IMR-90 (cell line): Measurements from ENCODE around the gene CRACDL. TPM values are rescaled to one million over a fixed set of nuclear protein-coding genes. Genes with fewer than 3 reads are reported as not detected.
A peak's percentile ranks its signal among the peaks of the same experiment; 100 is the strongest.

ENCODE experiments used
- ATAC-seq: fragments of 200-7000 bp; cut with Tn5 transposase; 2 replicates; pipeline ENCODE4 v1.9.1; 2020; ENCODE audit warnings: low read depth, mild to moderate bottlenecking, moderate library complexity
- BruUV-seq: library from RNA; stranded (reverse); fragments of 400-500 nt; replicated peaks from 2 replicates; lab custom pipeline; 2021; lab: Mats Ljungman, UMichigan
- CTCF ChIA-PET: fragments of 300-600 bp; formaldehyde crosslinking; extraction: SDS; loops from one replicate; lab custom pipeline; 2021; ENCODE audit warnings: antibody characterized with exemption; lab: Yijun Ruan, JAX
- POLR2A ChIA-PET: fragments of 300-600 bp; sonication (Branson Sonifier 250); formaldehyde crosslinking; loops from one replicate; lab custom pipeline; 2022; ENCODE audit warnings: antibody characterized with exemption; ENCODE audit not compliant: unreplicated experiment; lab: Charles Lee
- DNase-seq: peaks from one replicate; pipeline ENCODE4 v3.0.0; 2013
- H2AFZ ChIP-seq: replicated peaks from 2 replicates; pipeline ENCODE3; 2013; ENCODE audit warnings: low read length, mild to moderate bottlenecking; ENCODE audit not compliant: poor library complexity
- H2AK5ac ChIP-seq: 2 replicates; pipeline ENCODE4 v1.6.1; 2013; ENCODE audit warnings: low read depth, low read length, inconsistent platforms
- H2AK9ac ChIP-seq: replicated peaks from 2 replicates; pipeline ENCODE3; 2013; ENCODE audit warnings: mild to moderate bottlenecking, low read depth, low read length, moderate library complexity; ENCODE audit not compliant: poor library complexity
- H2BK120ac ChIP-seq: 2 replicates; pipeline ENCODE4 v1.6.1; 2013; ENCODE audit warnings: low read depth, low read length, inconsistent platforms
- H2BK15ac ChIP-seq: 3 replicates; pipeline ENCODE4 v1.6.1; 2013; ENCODE audit warnings: low read depth, low read length, inconsistent platforms
- H2BK20ac ChIP-seq: 2 replicates; pipeline ENCODE4 v1.6.1; 2013; ENCODE audit warnings: low read depth, mild to moderate bottlenecking, inconsistent platforms, low read length, moderate library complexity
- H2BK5ac ChIP-seq: 2 replicates; pipeline ENCODE4 v1.6.1; 2013; ENCODE audit warnings: mild to moderate bottlenecking, low read depth, low read length, inconsistent platforms; ENCODE audit not compliant: poor library complexity, severe bottlenecking
- H3K14ac ChIP-seq: replicated peaks from 2 replicates; pipeline ENCODE4 v1.6.1; 2013; ENCODE audit warnings: low read depth, low read length, inconsistent platforms
- H3K18ac ChIP-seq: 2 replicates; pipeline ENCODE4 v1.6.1; 2013; ENCODE audit warnings: low read depth, low read length, control low read depth
- H3K23ac ChIP-seq: 2 replicates; pipeline ENCODE4 v1.6.1; 2013; ENCODE audit warnings: low read depth, low read length, inconsistent platforms
- H3K27ac ChIP-seq: 2 replicates; pipeline ENCODE4 v1.5.1; 2013; ENCODE audit warnings: mild to moderate bottlenecking, control low read depth, low read length; ENCODE audit not compliant: insufficient read depth
- H3K27me3 ChIP-seq: 2 replicates; pipeline ENCODE4 v1.6.1; 2013; ENCODE audit warnings: low read length; ENCODE audit not compliant: control insufficient read depth, insufficient read depth
- H3K36me3 ChIP-seq: 2 replicates; pipeline ENCODE4 v1.6.1; 2013; ENCODE audit warnings: low read length, mixed read lengths; ENCODE audit not compliant: control insufficient read depth, insufficient read depth
- H3K4ac ChIP-seq: 2 replicates; pipeline ENCODE4 v1.6.1; 2013; ENCODE audit warnings: low read depth, low read length, inconsistent platforms
- H3K4me1 ChIP-seq: 2 replicates; pipeline ENCODE4 v1.6.1; 2013; ENCODE audit warnings: low read length, mixed read lengths; ENCODE audit not compliant: control insufficient read depth, insufficient read depth
- H3K4me2 ChIP-seq: 2 replicates; pipeline ENCODE4 v1.6.1; 2013; ENCODE audit warnings: low read depth, mild to moderate bottlenecking, control low read depth, low read length, moderate library complexity
- H3K4me3 ChIP-seq: 2 replicates; pipeline ENCODE4 v1.5.1; 2013; ENCODE audit warnings: low read depth, mild to moderate bottlenecking, control low read depth, low read length, moderate library complexity; ENCODE audit not compliant: insufficient read depth
- H3K56ac ChIP-seq: 2 replicates; pipeline ENCODE4 v1.6.1; 2013; ENCODE audit warnings: low read length, inconsistent platforms; ENCODE audit not compliant: insufficient read depth; ENCODE audit errors: extremely low read depth
- H3K79me1 ChIP-seq, 2 experiments: 2 replicates each; pipeline ENCODE4 v1.6.1; 2013; ENCODE audit warnings: low read length in 2 of 2, inconsistent platforms in 1 of 2, low read depth in 1 of 2
- H3K9ac ChIP-seq: 2 replicates; pipeline ENCODE4 v1.6.1; 2013; ENCODE audit warnings: low read depth, low read length, control low read depth
- H3K9me1 ChIP-seq: 2 replicates; pipeline ENCODE4 v1.6.1; 2013; ENCODE audit warnings: low read length, inconsistent platforms; ENCODE audit not compliant: insufficient read depth
- H3K9me3 ChIP-seq: 2 replicates; pipeline ENCODE4 v1.6.1; 2013; ENCODE audit warnings: low read length; ENCODE audit not compliant: control insufficient read depth, insufficient read depth
- H4K20me1 ChIP-seq: 2 replicates; pipeline ENCODE4 v1.6.1; 2013; ENCODE audit warnings: low read length, inconsistent platforms; ENCODE audit not compliant: insufficient read depth
- H4K5ac ChIP-seq: 2 replicates; pipeline ENCODE4 v1.6.1; 2013; ENCODE audit warnings: mild to moderate bottlenecking, low read depth, low read length, control low read depth
- H4K8ac ChIP-seq, 2 experiments: 2 replicates each; pipeline ENCODE4 v1.6.1; 2013; ENCODE audit warnings: low read depth in 2 of 2, low read length in 2 of 2, control low read depth in 1 of 2, inconsistent platforms in 1 of 2
- H4K91ac ChIP-seq: 2 replicates; pipeline ENCODE4 v1.6.1; 2013; ENCODE audit warnings: low read depth, low read length, inconsistent platforms; ENCODE audit not compliant: insufficient read depth
- CEBPB ChIP-seq: IDR thresholded peaks from 2 replicates; pipeline ENCODE4 v1.6.1; 2012; ENCODE audit warnings: low read depth, low read length, improper control_type of control experiment
- MAFK ChIP-seq: IDR thresholded peaks from 2 replicates; pipeline ENCODE4 v1.6.1; 2012; ENCODE audit warnings: low read depth, low read length, improper control_type of control experiment
- RFX5 ChIP-seq: IDR thresholded peaks from 2 replicates; pipeline ENCODE4 v1.8.0; 2012; ENCODE audit warnings: low read depth, mild to moderate bottlenecking, low read length, moderate library complexity
- WGBS, 2 experiments: methylation state at CpG; one replicate each; pipeline versions ENCODE4 v1.1.5 to v1.1.7; 2013; ENCODE audit warnings: missing lambda C conversion rate in 2 of 2; ENCODE audit not compliant: insufficient read length in 1 of 2; ENCODE audit errors: extremely low coverage in 2 of 2; 5-methylcytosine and 5-hydroxymethylcytosine counted together
- dilution Hi-C: fragments of 300-500 bp; cut with HindIII; formaldehyde crosslinking; loops from one replicate; pipeline ENCODE4 v1.14.3; 2018; ENCODE audit warnings: low sequenced_read_pairs; ENCODE audit not compliant: unreplicated experiment
- in situ Hi-C: fragments of 300-500 bp; cut with MboI; formaldehyde crosslinking; loops from 3 replicates; pipeline ENCODE4 v1.14.3; 2019; ENCODE audit warnings: low sequenced_read_pairs, inconsistent platforms, mixed read lengths
- intact Hi-C: fragments of 100-400 bp; cut with micrococcal nuclease; formaldehyde crosslinking; loops from 2 replicates; pipeline ENCODE4 v1.10.0; 2022
- polyA plus RNA-seq, 3 experiments: library from polyadenylated mRNA; depleted of rRNA; stranded (reverse); fragments of >200 nt; gene quantifications; 2 replicates each; pipeline ENCODE4 v1.2.3, GENCODE V29; 2012; ENCODE audit warnings: low replicate concordance in 1 of 3
- total RNA-seq: library from RNA; depleted of rRNA; stranded (reverse); fragments of >200 nt; gene quantifications from 2 replicates; pipeline ENCODE4 v1.2.3, GENCODE V29; 2012

Gene CRACDL
- total and polyA plus RNA-seq, 2 of the 4 experiments (the other 2 are of a cell fraction) = not detected

DNA sequence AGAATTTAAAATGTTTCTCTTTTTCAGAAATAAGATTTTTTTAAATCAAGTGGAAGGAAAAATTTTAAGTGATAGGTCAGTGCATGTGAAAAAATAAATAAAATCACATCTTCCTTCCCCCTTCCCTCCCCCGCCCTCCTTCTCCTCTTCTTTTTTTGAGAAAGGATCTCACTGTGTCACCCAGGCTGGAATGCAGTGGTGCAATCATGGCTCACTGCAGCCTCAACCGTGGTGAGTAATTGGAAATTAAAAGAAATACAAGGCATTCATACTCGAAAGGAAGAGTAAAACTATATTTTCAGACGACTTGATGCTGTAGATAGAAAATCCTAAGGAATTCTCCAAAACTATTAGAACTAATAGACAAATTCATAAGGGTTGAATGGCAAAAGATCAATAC is 16.9 kb upstream of the CRACDL start:
- WGBS, 2 experiments = no CpG with 5 or more reads among the region's 4 CpGs
- Histone ChIP-seq H3K14ac (no peak overlapping the region), H3K4me1 (no peaks in the 10 kb centered on the region), H3K27ac (no peak overlapping the region), H4K20me1 (no peaks in the 10 kb centered on the region), H2AK5ac (no peak overlapping the region), H3K4ac (no peak overlapping the region), H3K23ac (no peak overlapping the region), H2AFZ (no peak overlapping the region), H3K36me3 (no peaks in the 10 kb centered on the region), H3K18ac (no peak overlapping the region), H3K56ac (no peak overlapping the region), H3K9me1 (no peaks in the 10 kb centered on the region), H4K8ac (no peak overlapping the region), H3K4me2 (no peak overlapping the region), H3K9ac (no peak overlapping the region), H2BK120ac (no peak overlapping the region), H2AK9ac (no peak overlapping the region), H2BK20ac (no peak overlapping the region), H4K91ac (no peak overlapping the region), H3K79me1 (no peaks in the 10 kb centered on the region), H3K4me3 (no peak overlapping the region), H3K9me3 (no peaks in the 10 kb centered on the region), H3K27me3 (peaks cover 3% of the 10 kb centered on the region; the same call in 1 of the 2 replicates), H4K5ac (no peak overlapping the region), H2BK15ac (no peak overlapping the region), H2BK5ac (no peak overlapping the region)
- in situ Hi-C loops (no loop called here), dilution Hi-C loops (no loop called here), intact Hi-C loops (no loop called here)
- POLR2A ChIA-PET = no interaction called here
- no TSS peak for BruUV-seq
- ATAC-seq (no peak), DNase-seq (no peak)
- no peak for TF ChIP-seq RFX5
- TF ChIP-seq MAFK = no peak
- TF ChIP-seq CEBPB = peak; percentile 33; the same call in 1 of the 2 replicates
- CTCF ChIA-PET = no interaction called here
